OCI-LY7 (cell line): ENCODE measurements around the gene LCN12.

Experiments used
- CTCF ChIP-seq: fragments of 200-600 bp; sonication (generic); conservative IDR thresholded peaks from 2 replicates; pipeline ENCODE4 v1.5.1; 2014; ENCODE audit warnings: mild to moderate bottlenecking, antibody characterized with exemption, low read length, moderate library complexity, mixed read lengths
- EZH2phosphoT487 ChIP-seq: fragments of 200-600 bp; sonication (generic); IDR thresholded peaks from 2 replicates; pipeline ENCODE4 v1.6.1; 2018; ENCODE audit warnings: low read depth, borderline replicate concordance, mild to moderate bottlenecking, mixed run types, antibody characterized with exemption, low read length, moderate library complexity, mixed read lengths

GRCh38 chr9:136955202-136955942, 3.3 kb downstream of the LCN12 start:
- TF ChIP-seq CTCF (no peak), EZH2phosphoT487 (no peak)
